ENCODE measurements around the gene GLS.

DNA sequence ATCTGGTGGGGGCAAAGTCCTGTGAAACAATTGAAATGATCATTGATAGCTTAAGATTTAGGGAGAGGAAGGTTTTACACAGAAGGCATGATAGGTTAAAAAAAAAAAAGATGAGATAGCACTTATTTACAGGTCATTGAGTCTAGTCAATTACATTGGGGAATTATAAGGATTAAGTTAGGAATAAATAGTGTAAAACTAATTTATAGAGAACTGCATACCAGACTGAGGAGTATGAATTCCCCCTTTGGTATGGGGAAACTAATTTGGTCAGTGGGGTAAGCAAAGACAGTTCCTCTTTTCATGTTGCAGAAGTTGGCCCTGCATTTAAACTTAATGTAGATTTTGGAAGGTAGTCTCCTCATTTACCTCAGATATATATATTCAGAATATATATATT is 10.8 kb downstream of the GLS start:
- TF ChIP-seq POLR2A (IDR thresholded peaks at IDR 0.05; ENCODE audit: low read depth, low read length), result no peak
- TF ChIP-seq POLR2AphosphoS5 (IDR thresholded peaks at IDR 0.05; ENCODE audit: low read depth, low read length), result peak; percentile 35; the same call in 1 of the 2 replicates
